Measurements from ENCODE around the gene RASAL1.

RASAL1 gene

DNA sequence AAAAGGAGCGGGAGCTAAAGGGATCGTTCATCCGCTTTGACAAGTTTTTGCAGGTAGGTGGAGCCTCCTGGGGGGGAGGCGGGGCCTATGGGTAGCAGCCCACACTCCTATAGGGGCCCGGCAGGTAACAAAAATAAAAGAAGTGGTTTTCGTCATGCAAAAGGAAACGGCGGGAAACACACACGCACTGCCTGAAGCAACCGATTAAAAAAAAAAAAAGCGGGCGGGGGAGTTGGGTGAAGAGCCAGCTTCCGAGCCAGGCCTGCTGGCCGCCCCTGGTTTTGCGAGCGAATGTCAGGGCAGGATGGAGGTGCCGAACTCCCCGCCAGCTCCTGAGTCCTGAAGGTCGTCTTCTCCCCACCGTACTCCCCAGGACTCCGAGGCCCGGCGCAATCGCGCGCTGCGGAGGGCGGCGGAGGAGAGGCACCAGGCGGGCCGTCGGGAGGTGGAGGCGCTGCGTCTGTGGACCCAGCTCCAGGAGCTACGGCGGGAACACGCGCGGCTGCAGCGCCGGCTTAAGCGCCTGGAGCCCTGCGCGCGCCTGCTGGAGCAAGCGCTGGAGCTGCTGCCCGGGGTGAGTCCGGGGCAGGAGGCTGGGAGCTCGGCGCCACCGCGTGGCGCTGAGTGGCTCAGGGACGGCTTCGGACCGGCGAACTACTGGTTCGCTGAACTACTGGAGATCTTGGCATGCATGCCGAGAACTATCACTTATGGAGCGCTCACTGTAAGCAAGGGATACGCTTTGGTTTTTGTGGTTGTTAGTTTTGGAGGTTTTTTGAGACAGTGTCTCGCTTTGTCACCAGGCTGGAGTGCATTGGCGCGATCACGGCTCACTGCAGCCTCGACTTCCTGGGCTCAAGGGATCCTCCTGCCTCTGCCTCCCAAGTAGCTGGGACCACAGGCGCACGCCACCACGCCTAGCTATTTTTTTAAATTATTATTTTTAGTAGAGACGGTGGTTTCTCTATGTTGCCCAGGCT lies 17.6 kb upstream of the RASAL1 start:
- TF ChIP-seq FOXP2 (optimal IDR thresholded peaks at IDR 0.05; ENCODE audit: borderline replicate concordance, extremely low read depth, extremely low read length, insufficient read depth) (no peak), SIN3A (IDR thresholded peaks at IDR 0.05; ENCODE audit: borderline replicate concordance, insufficient read depth, low read length) (no peak), POLR2AphosphoS5 (IDR thresholded peaks at IDR 0.05; ENCODE audit: low read depth, low read length) (no peak), TAF1 (IDR thresholded peaks at IDR 0.05; ENCODE audit: borderline replicate concordance, insufficient read depth, low read length) (no peak)
- TF ChIP-seq, protein P1, sequence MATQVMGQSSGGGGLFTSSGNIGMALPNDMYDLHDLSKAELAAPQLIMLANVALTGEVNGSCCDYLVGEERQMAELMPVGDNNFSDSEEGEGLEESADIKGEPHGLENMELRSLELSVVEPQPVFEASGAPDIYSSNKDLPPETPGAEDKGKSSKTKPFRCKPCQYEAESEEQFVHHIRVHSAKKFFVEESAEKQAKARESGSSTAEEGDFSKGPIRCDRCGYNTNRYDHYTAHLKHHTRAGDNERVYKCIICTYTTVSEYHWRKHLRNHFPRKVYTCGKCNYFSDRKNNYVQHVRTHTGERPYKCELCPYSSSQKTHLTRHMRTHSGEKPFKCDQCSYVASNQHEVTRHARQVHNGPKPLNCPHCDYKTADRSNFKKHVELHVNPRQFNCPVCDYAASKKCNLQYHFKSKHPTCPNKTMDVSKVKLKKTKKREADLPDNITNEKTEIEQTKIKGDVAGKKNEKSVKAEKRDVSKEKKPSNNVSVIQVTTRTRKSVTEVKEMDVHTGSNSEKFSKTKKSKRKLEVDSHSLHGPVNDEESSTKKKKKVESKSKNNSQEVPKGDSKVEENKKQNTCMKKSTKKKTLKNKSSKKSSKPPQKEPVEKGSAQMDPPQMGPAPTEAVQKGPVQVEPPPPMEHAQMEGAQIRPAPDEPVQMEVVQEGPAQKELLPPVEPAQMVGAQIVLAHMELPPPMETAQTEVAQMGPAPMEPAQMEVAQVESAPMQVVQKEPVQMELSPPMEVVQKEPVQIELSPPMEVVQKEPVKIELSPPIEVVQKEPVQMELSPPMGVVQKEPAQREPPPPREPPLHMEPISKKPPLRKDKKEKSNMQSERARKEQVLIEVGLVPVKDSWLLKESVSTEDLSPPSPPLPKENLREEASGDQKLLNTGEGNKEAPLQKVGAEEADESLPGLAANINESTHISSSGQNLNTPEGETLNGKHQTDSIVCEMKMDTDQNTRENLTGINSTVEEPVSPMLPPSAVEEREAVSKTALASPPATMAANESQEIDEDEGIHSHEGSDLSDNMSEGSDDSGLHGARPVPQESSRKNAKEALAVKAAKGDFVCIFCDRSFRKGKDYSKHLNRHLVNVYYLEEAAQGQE (IDR thresholded peaks at IDR 0.05; ENCODE audit: insufficient read depth in 1 of 2, low read depth in 2 of 2, low read length in 2 of 2), result no peak

DNA sequence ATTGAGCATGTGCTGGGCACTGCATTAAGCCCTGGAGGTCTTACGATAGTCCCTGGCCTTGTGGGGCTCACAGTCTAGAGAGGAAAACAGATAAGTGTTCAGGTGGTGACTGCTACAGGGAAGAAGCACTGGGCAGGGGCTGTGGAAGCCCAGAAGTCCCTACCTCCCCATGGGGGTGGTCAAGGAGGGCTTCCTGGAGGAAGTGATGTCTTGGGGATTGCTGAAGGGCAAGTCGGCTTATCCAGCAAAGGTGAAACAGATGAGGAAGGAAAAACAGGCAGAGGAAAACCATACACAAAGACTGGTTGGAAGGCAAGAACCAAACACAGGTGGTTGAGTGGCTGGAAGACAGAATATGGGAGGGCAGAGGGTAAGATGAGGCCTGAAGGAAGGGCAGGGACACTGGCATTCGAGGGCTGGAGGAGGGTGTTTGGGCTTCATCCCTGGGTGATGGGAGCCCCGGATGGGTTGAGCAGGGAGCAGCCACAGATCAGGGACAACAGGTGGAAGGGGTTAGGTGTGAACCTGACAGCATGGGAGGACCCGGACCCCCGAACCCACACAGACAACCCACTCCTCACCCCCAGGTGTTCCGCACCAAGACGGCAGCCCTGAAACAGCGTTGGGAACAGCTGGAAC lies 16.8 kb upstream of the RASAL1 start:
- TF ChIP-seq FOXP2 (optimal IDR thresholded peaks at IDR 0.05; ENCODE audit: borderline replicate concordance, extremely low read depth, extremely low read length, insufficient read depth) (no peak), POLR2AphosphoS5 (IDR thresholded peaks at IDR 0.05; ENCODE audit: low read depth, low read length) (no peak), SIN3A (IDR thresholded peaks at IDR 0.05; ENCODE audit: borderline replicate concordance, insufficient read depth, low read length) (no peak), TAF1 (IDR thresholded peaks at IDR 0.05; ENCODE audit: borderline replicate concordance, insufficient read depth, low read length) (no peak)
- TF ChIP-seq, protein P1 (IDR thresholded peaks at IDR 0.05; ENCODE audit: insufficient read depth in 1 of 2, low read depth in 2 of 2, low read length in 2 of 2), result no peak

DNA sequence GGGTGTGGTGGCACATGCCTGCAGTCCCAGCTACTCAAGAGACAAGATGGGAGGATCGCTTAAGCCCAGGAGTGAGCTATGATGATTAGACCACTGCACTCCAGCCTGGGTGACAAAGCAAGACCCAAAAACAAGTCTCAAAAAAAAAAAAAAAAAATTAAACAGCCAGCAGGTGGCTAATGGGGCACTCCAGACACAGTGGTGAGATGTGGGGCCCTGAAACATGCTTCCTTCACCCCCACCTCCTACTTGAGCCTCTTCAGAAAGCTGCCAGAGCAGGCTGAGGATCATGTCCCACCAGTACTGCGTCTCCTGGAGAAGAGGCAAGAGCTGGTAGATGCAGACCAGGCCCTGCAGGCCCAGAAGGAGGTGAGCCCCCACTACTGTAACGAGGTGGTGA lies 16.1 kb upstream of the RASAL1 start:
- TF ChIP-seq, protein P1 (IDR thresholded peaks at IDR 0.05; ENCODE audit: insufficient read depth in 1 of 2, low read depth in 2 of 2, low read length in 2 of 2), result no peak
- TF ChIP-seq POLR2AphosphoS5 (IDR thresholded peaks at IDR 0.05; ENCODE audit: low read depth, low read length) (no peak), TAF1 (IDR thresholded peaks at IDR 0.05; ENCODE audit: borderline replicate concordance, insufficient read depth, low read length) (no peak), SIN3A (IDR thresholded peaks at IDR 0.05; ENCODE audit: borderline replicate concordance, insufficient read depth, low read length) (no peak), FOXP2 (optimal IDR thresholded peaks at IDR 0.05; ENCODE audit: borderline replicate concordance, extremely low read depth, extremely low read length, insufficient read depth) (no peak)

DNA sequence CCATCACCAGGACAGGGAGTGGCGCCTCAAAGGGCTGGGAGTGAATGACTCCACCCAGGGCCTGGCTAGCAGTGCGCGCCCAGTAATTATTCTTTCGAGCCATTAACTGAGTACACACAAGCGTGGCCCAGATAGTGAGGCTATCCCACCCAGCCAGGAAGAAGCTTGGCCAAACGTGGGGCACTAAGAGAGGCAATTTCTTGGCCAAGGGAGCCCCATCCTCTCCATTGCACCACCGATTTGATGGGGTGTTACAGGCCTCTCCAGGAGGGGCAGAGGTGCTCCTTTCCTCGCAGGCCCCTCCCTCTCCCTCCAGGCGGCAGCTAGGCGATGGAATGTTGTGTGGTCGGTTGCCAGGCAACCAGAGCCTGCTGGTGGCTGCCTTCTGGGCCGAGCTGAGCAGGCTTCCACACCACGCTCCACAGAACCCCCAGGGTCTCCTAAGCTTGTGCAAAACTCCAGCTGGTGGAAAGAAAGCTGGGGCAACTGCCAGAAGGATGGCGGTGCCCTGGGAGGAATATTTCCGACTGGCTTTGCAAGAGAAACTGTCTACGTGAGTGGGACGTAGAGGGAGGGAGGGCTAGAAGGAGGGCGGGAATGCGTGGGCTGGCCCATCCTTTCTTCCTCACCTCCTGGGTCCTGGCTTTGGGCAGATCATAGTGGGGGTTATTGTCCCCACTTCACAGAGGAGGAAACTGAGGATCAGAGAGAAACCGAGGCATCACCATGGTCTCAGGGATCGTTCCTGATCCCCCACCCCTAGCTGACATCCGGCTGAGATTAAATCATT lies 14.0 kb upstream of the RASAL1 start, which contains the start of gene CFAP73:
Gene CFAP73 (plus strand): TSS at position 364 of the 790 bp plus-strand sequence. CDS start 134 bp downstream, at position 498.
- no peak for TF ChIP-seq TAF1 (IDR thresholded peaks at IDR 0.05; ENCODE audit: borderline replicate concordance, insufficient read depth, low read length)
- TF ChIP-seq FOXP2 (optimal IDR thresholded peaks at IDR 0.05; ENCODE audit: borderline replicate concordance, extremely low read depth, extremely low read length, insufficient read depth), result no peak
- TF ChIP-seq, protein P1 (IDR thresholded peaks at IDR 0.05; ENCODE audit: insufficient read depth in 1 of 2, low read depth in 2 of 2, low read length in 2 of 2), result no peak
- no peak for TF ChIP-seq POLR2AphosphoS5 (IDR thresholded peaks at IDR 0.05; ENCODE audit: low read depth, low read length)
- TF ChIP-seq SIN3A (IDR thresholded peaks at IDR 0.05; ENCODE audit: borderline replicate concordance, insufficient read depth, low read length), result no peak

Measured in PFSK-1 (cell line).